Stimulated activated CD4-positive, alpha-beta T cell treated with anti-CD3 and anti-CD28 coated beads, Interleukin-12 subunit alpha, Interleukin-12 subunit beta, amount 100 ng/mL, for 4 hours (primary cell): ENCODE data around the gene FRMD7.
"Not testable (repeated sequence)": the region's sequence is repeated elsewhere in the genome, so short reads cannot be mapped to it uniquely, and the experiment has no call there.

Source experiments
- DNase-seq: peaks from one replicate; pipeline ENCODE4 v3.0.0-alpha.2; 2020

FRMD7 gene, protein sequence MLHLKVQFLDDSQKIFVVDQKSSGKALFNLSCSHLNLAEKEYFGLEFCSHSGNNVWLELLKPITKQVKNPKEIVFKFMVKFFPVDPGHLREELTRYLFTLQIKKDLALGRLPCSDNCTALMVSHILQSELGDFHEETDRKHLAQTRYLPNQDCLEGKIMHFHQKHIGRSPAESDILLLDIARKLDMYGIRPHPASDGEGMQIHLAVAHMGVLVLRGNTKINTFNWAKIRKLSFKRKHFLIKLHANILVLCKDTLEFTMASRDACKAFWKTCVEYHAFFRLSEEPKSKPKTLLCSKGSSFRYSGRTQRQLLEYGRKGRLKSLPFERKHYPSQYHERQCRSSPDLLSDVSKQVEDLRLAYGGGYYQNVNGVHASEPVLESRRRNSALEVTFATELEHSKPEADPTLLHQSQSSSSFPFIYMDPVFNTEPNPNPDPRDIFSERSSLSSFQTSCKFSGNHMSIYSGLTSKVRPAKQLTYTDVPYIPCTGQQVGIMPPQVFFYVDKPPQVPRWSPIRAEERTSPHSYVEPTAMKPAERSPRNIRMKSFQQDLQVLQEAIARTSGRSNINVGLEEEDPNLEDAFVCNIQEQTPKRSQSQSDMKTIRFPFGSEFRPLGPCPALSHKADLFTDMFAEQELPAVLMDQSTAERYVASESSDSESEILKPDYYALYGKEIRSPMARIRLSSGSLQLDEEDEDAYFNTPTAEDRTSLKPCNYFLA

DNA sequence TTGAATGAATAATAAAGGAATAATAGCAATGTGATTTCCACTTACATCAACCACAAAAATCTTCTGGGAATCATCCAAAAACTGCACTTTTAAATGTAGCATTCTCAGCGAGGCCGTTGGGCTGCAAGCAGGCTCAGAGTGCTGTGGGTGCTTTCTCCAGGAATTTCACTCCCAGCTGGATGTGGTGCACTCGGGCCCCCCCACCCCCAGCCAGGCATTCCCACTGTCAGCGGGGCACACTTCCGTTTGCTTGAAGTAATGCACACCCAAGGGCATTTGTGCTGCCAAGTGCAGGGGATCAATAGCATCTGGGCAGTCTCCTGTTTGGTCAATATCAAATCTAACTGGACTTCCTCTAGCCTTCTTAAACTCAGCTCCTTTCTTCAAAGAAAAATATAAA, at the start of gene FRMD7:
TSS of gene FRMD7 (minus strand) at position 278 of the 400 bp plus-strand sequence. CDS start at position 102, 176 bp downstream.
- DNase-seq = no peak

DNA sequence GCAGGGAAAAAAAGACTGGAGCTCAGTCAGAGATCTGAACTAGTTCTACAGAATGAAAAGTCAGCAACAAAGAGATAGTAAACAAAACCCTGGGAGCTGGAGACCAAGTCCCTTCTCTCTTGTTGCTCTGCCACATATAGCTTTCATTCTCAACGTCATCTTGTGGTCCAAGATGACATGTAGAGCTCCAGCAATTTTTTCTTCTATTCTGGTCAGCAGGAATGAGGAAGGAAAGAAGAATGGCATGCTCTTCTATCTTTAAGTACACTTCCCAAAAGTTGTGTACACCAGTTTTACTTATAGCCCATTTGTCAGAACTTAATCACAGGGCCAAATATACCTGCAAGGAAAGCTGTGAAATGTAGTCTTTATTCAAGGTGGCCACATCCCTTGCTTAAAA, 45.8 kb upstream of the FRMD7 start:
- DNase-seq = no peak

DNA sequence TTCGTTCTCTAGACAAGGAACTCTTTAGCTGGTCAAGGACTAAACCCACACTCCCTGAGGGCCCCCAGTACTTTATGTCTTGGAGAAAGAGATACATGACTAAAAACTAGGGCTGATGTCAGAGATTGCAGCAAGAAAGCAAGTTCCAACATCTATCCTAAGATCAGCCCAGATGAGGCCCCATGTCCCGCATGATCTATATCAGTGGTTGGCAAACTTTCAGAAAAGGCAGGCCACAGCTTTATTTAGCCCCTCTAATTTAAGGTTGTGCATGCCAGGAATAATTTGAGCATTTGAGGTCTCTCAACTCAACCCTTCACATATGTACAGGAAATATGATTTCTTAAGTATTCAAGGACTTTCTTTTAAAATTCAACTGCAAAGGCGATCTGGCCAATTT, 44.1 kb upstream of the FRMD7 start:
- no peak for DNase-seq

DNA sequence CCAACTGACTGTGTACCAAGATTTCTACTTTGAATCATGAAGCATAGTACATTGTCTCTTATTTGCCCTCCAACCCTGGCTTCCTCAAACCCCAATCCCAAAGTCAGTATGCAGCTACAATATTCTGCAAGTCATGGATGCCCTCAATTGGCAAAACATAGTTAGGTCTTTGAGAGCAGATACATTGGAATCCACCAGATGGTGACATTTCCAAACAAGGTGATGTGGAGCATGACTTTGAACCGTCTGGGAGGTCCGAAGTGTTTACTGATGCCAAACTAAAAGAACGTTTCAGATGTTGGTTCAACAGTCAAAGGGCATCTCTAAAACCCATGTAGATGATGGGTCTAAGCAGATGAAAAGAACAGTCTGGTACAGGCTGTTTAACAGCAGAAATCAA, 43.7 kb upstream of the FRMD7 start:
- no peak for DNase-seq

DNA sequence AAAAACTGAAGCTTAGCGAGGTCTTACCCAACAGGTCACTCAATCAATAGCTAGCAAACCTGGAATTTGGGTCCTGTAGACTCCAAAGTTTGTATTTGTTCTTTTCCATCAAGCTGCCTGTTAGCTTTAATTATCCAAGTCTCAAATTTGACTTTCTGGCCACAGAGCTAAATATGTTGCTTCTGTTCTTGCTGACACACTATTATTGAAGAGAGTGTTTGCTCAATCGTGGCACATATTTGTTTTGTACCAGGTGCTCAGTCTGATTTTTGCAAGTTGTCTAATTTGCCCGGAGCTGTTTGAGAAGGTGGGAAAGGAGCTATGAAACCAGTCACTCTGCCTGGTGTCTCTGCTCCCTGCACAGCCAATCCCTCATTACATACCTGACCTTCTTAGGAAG, 41.7 kb upstream of the FRMD7 start:
- DNase-seq = no peak

DNA sequence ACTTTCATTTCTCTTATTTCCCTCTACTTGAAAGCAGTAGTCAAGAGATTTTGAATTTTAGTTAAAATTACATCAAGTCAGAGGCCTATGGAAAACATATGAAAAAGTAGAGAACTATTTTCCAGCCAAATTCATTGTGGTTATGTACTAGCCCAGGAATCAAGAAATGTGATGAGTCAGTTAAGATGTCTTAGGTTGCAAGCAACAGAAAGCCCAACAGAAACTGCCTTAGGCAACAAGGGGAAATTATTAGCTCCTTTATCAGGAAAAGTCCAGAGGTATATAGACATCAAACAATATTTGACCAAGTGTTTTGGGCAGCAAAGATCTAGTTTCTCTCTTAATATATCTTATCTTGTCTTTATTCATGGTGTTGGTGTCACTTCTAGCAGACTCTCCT, 37.8 kb upstream of the FRMD7 start:
- DNase-seq = no peak

DNA sequence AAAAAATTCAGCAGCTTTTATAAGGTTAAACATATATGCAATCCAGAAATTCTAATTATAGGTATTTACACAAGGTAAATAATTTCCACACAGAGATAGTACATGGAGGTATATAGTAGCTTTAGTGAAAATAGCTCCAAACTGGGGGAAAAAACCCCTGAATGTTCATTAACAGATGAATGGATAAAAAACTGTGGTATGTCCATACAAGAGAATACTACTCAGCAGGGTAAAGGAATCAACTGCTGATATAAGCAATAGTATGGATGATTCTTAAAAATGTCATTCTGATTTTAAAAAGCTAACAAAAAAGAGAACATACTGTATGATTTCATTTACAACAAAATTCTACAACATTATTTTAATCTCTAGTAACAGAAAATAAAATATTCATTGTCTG, 37.2 kb upstream of the FRMD7 start:
- DNase-seq = no peak

DNA sequence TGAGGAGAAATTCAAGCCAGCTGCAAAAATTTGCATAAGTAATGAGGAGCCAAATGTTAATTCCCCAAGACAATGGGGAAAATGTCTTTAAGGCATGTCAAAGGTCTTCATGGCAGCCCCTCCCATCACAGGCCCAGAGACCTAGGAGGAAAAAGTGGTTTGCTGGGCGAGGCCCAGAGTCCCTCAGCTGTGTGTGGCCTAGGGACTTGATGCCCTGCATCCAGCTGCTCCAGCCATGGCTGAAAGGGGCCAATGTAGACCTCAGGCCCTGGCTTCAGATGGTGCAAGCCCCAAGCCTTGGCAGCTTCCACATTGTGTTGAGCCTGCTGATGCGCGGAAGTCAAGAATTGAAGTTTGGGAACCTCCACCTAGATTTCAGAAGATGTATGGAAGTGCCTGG, 35.3 kb upstream of the FRMD7 start:
- not testable (repeated sequence) for DNase-seq

DNA sequence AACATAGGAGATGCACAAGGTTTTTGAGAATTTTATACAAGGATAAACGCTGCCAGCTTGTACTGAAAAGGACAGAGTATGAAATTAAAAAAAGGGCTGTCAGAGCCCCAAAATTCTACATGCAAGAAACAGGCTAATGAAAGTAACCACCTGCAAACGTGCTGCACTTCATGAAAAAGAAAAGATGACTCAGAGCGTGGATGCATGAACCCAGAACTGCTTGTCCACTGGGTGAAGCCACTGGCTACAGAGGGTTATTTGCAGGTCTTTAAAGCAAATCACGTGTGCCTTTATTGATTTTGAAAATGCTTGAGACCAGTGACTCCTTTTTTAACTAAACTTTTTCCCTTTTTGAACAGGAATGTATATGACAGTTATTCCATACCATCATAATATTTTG, 25.3 kb upstream of the FRMD7 start:
- DNase-seq = no peak

DNA sequence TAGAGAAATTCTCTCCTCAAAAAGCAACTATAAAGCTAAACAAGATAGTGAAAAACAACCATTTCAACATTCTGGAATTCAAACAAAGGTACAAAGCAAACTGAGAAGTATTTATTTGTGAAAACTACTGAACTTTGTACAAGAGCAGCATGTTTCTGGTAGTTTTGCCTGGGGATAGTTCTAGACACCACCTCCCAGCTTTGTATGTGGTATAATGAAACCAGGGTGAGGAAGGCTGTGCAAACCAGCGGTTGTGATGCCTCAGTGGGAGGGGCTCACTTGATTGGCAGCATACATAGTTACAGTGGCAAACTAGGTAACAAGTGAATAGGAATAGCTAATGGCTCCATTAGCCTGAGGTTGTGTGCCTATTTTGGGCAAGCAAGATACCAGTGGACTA, 18.6 kb upstream of the FRMD7 start:
- DNase-seq = no peak

DNA sequence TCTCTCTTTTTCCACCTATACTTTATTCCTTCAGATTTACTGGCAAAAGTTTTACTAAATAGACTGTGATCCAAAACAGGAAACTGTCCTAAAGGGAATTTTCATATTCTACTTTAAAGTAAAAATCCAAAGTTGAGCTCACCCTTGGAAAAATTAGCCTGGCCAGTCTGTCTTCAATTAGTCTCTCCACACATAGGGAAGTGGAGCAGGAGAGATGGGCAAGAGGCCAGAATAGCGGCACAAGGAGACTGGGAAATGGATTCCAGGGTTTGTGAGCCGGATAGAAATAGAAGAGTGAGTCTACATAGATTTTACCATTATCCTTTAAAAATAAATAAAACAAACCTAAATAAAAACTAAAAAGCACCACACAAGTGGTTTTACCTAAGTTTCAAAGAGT, 16.2 kb upstream of the FRMD7 start:
- no peak for DNase-seq

DNA sequence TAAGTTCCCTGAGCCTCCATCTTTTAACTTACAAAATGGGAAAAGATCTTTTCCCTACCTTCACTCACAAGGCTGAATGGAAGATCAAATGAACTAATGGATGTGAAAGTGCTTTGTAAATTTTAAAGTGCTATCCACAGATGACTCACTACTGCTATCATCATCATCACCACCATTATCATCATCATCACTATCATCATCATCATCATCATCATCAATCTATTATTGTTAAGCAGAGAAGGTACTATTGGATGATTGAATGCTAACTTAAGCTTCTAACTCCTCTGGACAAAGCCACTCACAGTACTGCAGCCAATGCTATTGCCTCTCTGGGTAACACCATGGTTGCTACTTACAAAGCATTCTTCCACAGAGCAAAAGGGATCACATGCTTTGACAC, 1.9 kb downstream of the FRMD7 start:
- DNase-seq = no peak

DNA sequence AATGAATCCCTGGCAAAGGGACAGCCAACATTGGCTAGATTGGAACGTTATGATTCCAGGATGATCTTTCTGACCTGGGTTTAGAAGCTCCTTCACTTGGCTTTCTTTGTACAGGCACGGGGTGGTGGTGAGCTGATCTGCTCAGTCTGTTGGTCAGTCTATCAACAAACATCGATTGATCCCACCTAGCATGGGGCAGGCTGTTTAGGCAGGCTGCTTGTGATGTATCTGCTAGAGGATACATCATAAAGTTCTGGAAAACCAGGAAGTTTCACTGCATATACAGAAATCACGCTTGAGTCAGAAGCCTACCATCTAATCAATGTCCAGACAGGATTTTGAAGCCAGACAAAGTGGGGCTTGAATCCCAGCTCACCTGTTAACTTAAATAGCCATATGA, 6.9 kb downstream of the FRMD7 start:
- no peak for DNase-seq

DNA sequence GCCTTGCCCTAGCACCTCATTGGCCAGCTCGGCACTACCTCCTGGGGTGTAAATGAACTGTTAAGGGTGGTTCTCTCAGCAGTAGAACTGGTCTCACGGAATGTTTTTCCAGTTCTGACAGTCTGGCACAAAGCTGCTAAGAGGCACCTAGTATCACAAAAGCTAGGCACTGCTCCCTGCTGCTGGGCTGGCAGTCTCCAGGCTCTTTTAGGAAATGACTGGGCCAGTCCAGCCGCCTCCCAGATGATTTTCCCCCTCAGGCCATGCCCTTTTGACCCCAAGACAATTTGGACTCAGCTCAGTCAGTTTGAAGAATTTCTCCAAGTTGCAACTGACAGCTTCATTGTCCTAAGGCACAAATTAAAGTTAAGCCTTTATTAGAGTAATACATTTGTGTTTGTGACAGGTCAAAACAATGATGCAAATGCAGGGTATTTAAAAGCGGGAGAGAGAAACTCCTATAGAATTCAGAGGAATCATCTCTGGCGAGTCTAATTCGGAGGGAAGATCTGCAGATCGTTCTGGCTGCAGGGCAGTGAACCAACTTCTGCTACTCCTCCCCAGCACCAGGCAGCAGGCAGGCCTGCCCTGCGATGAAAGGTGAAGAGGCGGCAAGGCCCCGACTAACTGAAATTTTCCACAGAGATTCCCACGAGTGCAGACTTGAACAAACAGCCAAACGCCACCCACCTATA, 7.9 kb downstream of the FRMD7 start:
- DNase-seq = no peak

DNA sequence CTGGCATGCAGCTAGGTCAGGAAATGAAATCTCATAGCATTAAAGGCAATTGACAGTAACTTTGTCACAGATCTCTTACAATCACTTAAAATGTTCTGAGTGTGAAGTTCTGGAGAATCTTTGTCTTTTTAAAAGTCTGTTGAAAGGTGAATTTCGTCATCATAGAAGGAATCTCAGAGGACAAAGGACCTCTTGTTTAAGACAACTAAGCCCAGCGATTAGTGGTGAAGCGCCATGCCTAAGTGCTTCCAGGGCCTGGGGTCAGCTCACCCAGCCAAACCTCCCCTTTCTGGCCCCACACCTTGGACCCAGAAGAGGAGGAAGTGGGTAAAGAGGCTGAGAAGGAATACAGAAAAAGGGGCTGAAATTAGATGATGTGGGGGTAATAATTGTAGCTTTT, 8.5 kb downstream of the FRMD7 start:
- no peak for DNase-seq

DNA sequence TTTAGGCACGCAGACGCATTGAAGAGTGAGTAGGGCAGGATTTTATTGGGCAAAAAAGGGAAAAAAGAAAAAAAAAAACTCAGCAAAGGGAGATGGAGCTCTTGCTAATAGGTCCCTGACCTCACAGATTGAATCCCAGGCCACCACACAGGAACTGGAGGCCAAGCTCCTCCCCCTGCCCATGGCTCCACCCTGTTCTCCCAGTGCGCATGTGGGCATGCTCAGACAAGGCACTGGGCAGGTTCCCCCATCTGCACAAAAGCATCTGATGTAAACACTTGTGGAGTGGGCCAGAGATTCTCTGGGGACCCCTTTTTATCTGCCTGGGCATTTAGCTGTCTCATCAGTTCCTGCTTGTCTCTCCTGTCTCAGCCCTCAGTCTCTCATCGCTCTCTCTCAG, 9.5 kb downstream of the FRMD7 start:
- no peak for DNase-seq

DNA sequence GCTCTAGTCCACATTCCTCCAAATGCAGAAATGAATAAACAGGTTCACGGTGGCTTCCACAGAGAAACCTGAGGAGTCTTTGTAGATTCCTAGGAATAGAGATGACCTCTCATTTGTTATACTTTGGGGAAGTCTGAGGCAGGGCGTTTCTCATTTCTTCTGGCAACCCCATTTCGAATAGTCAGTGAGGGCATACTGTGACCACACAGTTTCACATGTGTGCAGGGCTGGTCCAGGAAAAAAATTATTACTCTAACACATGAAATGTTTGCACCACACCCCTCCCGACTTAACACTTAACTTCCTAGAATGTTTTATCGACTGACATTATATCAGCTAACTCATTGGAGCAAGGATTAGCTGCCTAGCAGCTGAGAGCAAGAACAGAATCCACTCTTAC, 12.0 kb downstream of the FRMD7 start:
- DNase-seq = no peak

DNA sequence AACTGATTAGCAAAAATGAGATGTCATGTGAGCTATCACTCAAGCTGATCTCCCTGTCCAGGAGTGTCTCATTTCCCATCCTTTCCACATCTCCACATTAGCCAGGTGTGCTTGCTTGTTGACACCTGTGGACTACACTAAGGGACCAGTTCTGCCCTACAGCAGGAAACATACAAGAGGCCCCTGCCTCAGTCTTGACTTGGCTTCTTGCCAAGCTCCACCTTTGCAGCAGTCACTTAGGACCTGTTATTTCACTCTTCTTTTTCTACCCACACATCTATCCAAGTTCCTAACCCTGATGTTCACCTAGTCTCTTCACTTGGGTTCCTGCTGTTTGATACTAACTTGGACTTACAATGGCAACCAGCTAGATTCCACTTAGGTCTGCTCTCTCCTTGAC, 13.2 kb downstream of the FRMD7 start:
- DNase-seq = no peak

DNA sequence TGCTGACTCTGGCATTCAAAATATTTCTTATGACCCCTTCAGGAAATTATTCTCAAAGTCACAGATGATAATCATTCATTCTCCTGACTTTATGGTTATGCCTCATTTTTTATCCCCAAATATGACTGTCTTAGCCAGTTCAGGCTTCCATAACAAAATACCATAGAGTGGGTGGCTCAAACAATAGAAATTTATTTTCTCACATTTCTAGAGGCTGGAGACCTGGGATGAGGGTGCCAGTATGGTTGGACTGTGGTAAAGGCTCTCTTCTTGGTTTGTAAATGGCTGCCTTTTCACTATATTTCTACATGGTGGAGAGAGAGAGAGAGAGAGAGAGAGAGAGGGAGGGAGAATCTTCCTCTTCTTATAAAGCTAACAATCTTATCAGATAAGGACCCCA, 20.5 kb downstream of the FRMD7 start:
- DNase-seq = no peak

DNA sequence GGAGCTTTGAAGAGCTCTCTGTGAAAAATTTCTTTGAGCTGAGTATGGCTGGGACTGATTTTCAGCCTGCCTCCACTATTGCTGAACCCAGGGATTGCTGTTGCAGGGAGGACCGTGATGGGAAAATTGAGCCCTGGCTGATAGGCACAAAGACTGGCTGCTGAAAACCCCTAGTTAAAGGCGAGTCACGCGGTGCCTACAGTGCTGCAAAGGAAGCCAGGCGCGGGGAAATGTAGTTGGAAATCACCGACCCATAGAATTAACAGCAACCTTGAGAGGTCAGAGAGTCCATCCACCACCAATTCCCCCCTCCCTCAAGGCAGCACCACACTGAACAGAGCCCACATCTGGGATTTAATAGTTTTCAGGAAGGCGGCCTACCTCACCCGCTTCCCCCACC, 26.0 kb downstream of the FRMD7 start:
- DNase-seq = no peak

DNA sequence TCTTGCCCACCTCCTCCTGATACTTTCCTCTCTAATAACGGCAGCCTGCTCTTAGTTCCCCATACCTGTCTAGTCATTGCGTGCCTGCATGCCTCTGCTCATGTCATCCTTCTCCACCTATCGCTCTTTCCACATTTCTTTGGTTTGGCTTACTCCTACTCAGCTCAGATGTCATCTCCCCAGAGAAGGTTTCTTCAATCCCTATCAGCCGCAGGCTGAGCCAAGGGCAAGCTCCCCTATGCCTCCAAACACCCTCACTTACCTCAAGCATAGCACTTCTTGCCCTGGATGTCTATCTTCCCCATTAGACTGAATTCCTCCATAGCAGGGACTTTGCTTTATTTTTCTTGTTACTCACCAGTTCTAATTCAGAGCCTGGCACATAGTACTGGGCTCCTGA, 26.6 kb downstream of the FRMD7 start:
- DNase-seq = no peak

DNA sequence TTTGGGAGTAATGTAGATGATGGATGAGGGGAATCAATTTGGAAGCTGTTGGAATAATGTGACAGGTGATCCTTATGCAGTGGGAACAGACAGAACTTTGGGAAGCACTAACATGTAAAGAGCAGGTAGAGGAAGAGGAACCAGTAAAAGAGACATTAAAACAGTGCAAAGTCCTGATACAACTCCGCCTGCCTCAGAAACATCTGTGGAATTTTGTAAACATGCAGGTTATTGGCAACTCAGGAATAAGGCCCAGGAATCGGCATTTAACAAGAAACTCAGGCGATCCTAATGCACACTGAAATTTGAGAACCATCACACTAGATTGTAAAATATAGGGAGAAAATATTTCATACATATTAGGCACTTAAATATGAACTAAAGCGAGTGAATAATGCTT, 29.1 kb downstream of the FRMD7 start:
- DNase-seq = not testable (repeated sequence)

DNA sequence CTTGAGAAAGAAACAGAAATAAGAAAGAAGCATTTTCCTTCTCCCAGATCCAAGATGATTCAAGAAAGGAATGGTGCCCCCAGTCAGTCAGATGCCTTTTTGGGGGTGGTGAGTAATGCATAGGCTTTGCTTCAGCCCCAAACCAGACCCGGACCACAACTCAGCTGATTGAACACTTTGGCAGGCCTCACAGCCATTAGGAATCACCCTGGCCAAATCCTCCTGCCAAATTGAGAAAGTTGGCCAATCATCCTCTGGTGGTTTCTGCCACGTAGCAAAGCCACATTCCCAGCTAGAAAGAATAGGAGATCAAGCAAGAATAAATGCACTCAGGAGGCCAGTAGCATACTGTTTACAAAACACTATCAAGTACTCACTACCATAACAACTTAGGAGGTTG, 33.7 kb downstream of the FRMD7 start:
- no peak for DNase-seq

DNA sequence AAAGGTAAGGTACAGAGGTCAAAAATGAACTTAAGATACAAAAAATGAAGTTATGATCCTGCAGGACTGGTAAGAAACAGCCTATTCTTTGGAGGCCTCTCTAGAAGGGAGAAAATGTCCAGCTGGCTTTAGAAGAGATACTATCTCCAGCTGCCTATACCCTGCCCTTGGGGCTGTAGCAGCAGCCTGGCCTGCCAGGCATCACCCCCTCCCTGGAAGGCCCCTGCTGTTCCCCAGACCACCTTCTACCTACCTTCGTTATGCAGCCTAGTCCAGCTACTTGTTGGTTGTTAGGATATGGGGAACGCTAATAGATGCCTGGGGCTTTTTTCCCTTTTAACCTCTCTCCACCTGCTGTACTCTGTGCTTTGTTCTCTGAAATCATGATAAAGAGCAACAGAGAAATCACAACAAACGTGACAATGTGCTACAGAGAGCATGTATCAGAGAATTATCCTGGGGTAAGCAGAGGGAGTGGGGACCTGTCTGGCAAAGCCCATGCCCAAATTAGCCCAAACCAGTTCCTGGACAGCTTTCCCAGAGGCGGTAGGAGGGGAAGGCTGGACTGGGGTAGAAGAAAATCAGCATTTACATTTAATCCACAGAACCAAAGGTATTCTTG, 34.5 kb downstream of the FRMD7 start:
- no peak for DNase-seq
